ENCODE measurements around the gene RFTN1.

RFTN1 gene

GRCh38 chr3:16347548-16347947 is 166.0 kb downstream of the RFTN1 start:
- DNase-seq = no peak

- no peak for DNase-seq
Observed at GRCh38 chr3:16346413-16347081, 167.0 kb downstream of the RFTN1 start.

- DNase-seq = no peak
Observed at GRCh38 chr3:16343101-16343500, 170.4 kb downstream of the RFTN1 start.

- peak; percentile 60 for DNase-seq
Observed at GRCh38 chr3:16338999-16339398, 174.5 kb downstream of the RFTN1 start.

GRCh38 chr3:16337856-16338540 is 175.5 kb downstream of the RFTN1 start:
- DNase-seq = peak; percentile 78

GRCh38 chr3:16336825-16337224 is 176.7 kb downstream of the RFTN1 start:
- DNase-seq = no peak

GRCh38 chr3:16335772-16336645 is 177.5 kb downstream of the RFTN1 start:
- no peak for DNase-seq

GRCh38 chr3:16335333-16335732 is 178.2 kb downstream of the RFTN1 start:
- DNase-seq = no peak

- DNase-seq = no peak
Observed at GRCh38 chr3:16334909-16335308, 178.6 kb downstream of the RFTN1 start.

- DNase-seq = no peak
Observed at GRCh38 chr3:16332904-16333426, 180.5 kb downstream of the RFTN1 start.

- no peak for DNase-seq
Observed at GRCh38 chr3:16331319-16331883, 182.1 kb downstream of the RFTN1 start.

- DNase-seq = no peak
Observed at GRCh38 chr3:16330351-16330750, 183.1 kb downstream of the RFTN1 start.

GRCh38 chr3:16329826-16330129 is 183.7 kb downstream of the RFTN1 start:
- no peak for DNase-seq

- DNase-seq = no peak
Observed at GRCh38 chr3:16329036-16329825, 184.3 kb downstream of the RFTN1 start.

- no peak for DNase-seq
Observed at GRCh38 chr3:16328124-16328523, 185.4 kb downstream of the RFTN1 start.

GRCh38 chr3:16326724-16327349 is 186.7 kb downstream of the RFTN1 start:
- DNase-seq = no peak

GRCh38 chr3:16325850-16326249 is 187.6 kb downstream of the RFTN1 start:
- no peak for DNase-seq

GRCh38 chr3:16323737-16324136 is 189.8 kb downstream of the RFTN1 start:
- DNase-seq = no peak

GRCh38 chr3:16322189-16322588 is 191.3 kb downstream of the RFTN1 start:
- DNase-seq = no peak

- no peak for DNase-seq
Observed at GRCh38 chr3:16320711-16321110, 192.8 kb downstream of the RFTN1 start.

- DNase-seq = no peak
Observed at GRCh38 chr3:16319723-16320122, 193.8 kb downstream of the RFTN1 start.

- peak; percentile 94 for DNase-seq
Observed at GRCh38 chr3:16319307-16319706, 194.2 kb downstream of the RFTN1 start.
